Suprapubic skin (tissue), 4 donors: ENCODE data around the gene ABCF2. TPM values are rescaled to one million over a fixed set of nuclear protein-coding genes. Genes with fewer than 3 reads are reported as not detected.

ENCODE experiments used
- DNase-seq, 2 donors: peaks; one replicate each; pipeline ENCODE4 v3.0.0-alpha.2; 2019; ENCODE audit warnings: low spot score in 2 of 2
- H3K27ac ChIP-seq: fragments of 200-600 bp; sonication (generic); one replicate; pipeline ENCODE4 v1.5.1; 2019
- H3K27me3 ChIP-seq: fragments of 200-600 bp; sonication (generic); one replicate; pipeline ENCODE4 v1.5.1; 2019
- H3K36me3 ChIP-seq: fragments of 200-600 bp; sonication (generic); one replicate; pipeline ENCODE4 v1.5.1; 2019
- H3K4me1 ChIP-seq: fragments of 200-600 bp; sonication (generic); one replicate; pipeline ENCODE4 v1.5.1; 2019
- H3K4me3 ChIP-seq: fragments of 200-600 bp; sonication (generic); one replicate; pipeline ENCODE4 v1.5.1; 2019; ENCODE audit warnings: mild to moderate bottlenecking
- H3K9me3 ChIP-seq: fragments of 200-600 bp; sonication (generic); one replicate; pipeline ENCODE4 v1.5.1; 2019
- EP300 ChIP-seq: sonication (generic); formaldehyde crosslinking; IDR thresholded peaks from one replicate; pipeline ENCODE4 v1.6.1; 2017; ENCODE audit warnings: antibody characterized with exemption
- POLR2A ChIP-seq, 2 donors: fragments of 450-650 bp; IDR thresholded peaks; one replicate each; pipeline ENCODE4 v1.6.1; 2017; ENCODE audit warnings: antibody characterized with exemption in 2 of 2, mild to moderate bottlenecking in 2 of 2, moderate library complexity in 2 of 2
- POLR2AphosphoS5 ChIP-seq, 3 donors: sonication (generic); formaldehyde crosslinking; IDR thresholded peaks; one replicate each; pipeline ENCODE4 v1.6.1; 2017; ENCODE audit warnings: antibody characterized with exemption in 3 of 3
- WGBS: methylation state at CpG from one replicate; pipeline ENCODE4 v1.1.5; 2018; 5-methylcytosine and 5-hydroxymethylcytosine counted together
- total RNA-seq, 4 donors: library from RNA; depleted of rRNA; stranded (reverse); fragments of >200 nt; gene quantifications; one replicate each; pipeline ENCODE4 v1.1.0, GENCODE V29; 2016
- TF ChIP-seq, protein P1 (sequence below), 2 donors: fragments of 200-600 bp in 1 of 2; fragments of 450-650 bp in 1 of 2; sonication (generic) in 1 of 2; IDR thresholded peaks; one replicate each; pipeline ENCODE4 v1.5.1; 2016 to 2019; ENCODE audit warnings: antibody characterized with exemption in 2 of 2, mild to moderate bottlenecking in 1 of 2, moderate library complexity in 1 of 2

ABCF2 gene
- total RNA-seq, 4 donors from 2014 or later = 25.3 to 96.5 (median 40.1) TPM

DNA sequence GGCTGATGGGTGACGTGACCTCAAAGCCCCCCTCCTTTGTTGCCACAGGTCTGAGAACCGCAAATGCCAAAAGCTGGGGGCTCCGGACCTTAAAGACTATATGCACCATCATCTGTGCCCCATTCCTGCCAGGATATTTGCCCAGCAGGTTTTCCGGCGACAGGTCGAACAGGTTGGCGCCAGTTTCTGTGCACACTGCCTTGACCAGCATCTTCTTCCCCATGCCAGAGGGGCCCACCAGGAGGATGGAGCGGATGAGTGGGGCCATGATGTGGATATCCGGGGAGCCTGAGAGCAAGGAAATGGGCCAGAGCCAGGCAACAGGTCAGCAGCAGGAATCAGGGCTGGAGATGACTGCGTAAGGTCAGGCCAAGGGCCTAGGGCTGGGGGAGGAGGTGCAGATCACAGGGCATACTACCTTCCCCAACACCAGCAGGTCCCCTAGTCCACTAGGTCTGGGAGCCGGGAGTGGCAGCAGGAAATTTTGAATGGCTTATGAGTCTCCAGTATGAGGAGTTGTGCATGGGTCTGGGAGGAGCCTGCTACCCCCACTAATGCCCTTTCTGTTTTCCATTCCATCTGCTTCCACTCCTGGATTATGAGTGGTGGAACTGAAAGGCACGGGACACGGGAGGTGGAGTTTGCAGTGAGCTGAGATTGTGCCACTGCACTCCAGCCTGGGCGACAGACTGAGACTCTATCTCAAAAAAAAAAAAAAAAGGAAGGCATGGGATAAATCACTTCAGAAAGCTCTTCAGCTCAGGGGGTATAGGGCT is 33.6 kb downstream of the ABCF2 start:
- Histone ChIP-seq H3K4me1 (no peaks in the 10 kb centered on the region), H3K4me3 (no peak overlapping the region), H3K36me3 (no peaks in the 10 kb centered on the region), H3K9me3 (no peaks in the 10 kb centered on the region), H3K27ac (no peak overlapping the region), H3K27me3 (peaks cover 15% of the 10 kb centered on the region)
- 91% methylated on average over 12 of the region's 14 CpGs for WGBS
- TF ChIP-seq EP300 (no peak), POLR2A (IDR thresholded peaks at IDR 0.05) (no peak), POLR2AphosphoS5 (IDR thresholded peaks at IDR 0.05) (no peak)
- TF ChIP-seq, protein P1, sequence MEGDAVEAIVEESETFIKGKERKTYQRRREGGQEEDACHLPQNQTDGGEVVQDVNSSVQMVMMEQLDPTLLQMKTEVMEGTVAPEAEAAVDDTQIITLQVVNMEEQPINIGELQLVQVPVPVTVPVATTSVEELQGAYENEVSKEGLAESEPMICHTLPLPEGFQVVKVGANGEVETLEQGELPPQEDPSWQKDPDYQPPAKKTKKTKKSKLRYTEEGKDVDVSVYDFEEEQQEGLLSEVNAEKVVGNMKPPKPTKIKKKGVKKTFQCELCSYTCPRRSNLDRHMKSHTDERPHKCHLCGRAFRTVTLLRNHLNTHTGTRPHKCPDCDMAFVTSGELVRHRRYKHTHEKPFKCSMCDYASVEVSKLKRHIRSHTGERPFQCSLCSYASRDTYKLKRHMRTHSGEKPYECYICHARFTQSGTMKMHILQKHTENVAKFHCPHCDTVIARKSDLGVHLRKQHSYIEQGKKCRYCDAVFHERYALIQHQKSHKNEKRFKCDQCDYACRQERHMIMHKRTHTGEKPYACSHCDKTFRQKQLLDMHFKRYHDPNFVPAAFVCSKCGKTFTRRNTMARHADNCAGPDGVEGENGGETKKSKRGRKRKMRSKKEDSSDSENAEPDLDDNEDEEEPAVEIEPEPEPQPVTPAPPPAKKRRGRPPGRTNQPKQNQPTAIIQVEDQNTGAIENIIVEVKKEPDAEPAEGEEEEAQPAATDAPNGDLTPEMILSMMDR (IDR thresholded peaks at IDR 0.05) = no peak
- no peak for DNase-seq

GRCh38 chr7:151192002-151192539 is 34.9 kb downstream of the ABCF2 start:
- WGBS = 100% methylated on average over 17 of the region's 23 CpGs
- TF ChIP-seq, protein P1 (IDR thresholded peaks at IDR 0.05) = no peak
- TF ChIP-seq POLR2A (IDR thresholded peaks at IDR 0.05) (no peak), EP300 (no peak), POLR2AphosphoS5 (IDR thresholded peaks at IDR 0.05) (no peak)

DNA sequence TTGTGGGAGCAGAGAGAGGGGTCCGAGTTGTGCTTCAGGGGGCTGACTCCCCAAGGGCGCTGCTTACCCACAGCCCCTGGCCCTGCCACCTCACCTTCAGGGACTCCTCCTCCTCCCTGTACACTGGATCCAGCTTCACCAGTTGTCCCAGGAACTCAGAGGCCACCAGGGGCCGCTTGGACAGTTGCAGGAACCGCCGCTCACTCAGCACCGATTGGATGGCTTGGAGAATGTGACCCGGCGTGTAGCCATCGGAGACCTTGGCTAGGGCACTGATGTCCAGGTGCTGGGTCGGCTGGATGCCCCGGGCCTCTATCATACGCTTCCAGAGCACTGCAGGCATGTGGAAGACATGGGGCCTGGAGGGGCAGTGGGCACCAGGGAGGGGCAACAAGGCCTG is 35.5 kb downstream of the ABCF2 start:
- H3K4me3 ChIP-seq = no peak overlapping the region
- 92% methylated on average over 4 of the region's 12 CpGs for WGBS
- H3K27ac ChIP-seq = no peak overlapping the region
- no peak for TF ChIP-seq POLR2A (IDR thresholded peaks at IDR 0.05)
- TF ChIP-seq POLR2AphosphoS5 (IDR thresholded peaks at IDR 0.05) = no peak
- TF ChIP-seq, protein P1 (IDR thresholded peaks at IDR 0.05) = no peak
- TF ChIP-seq EP300 = no peak
- H3K36me3 ChIP-seq = no peaks in the 10 kb centered on the region
- no peaks in the 10 kb centered on the region for H3K9me3 ChIP-seq
- peaks cover 24% of the 10 kb centered on the region for H3K27me3 ChIP-seq
- no peaks in the 10 kb centered on the region for H3K4me1 ChIP-seq
- DNase-seq = no peak

More at GRCh38 chr7:151192002-151192539, 34.9 kb downstream of the ABCF2 start:
- no peaks in the 10 kb centered on the region for H3K9me3 ChIP-seq
- H3K27me3 ChIP-seq = peaks cover 21% of the 10 kb centered on the region
- no peaks in the 10 kb centered on the region for H3K4me1 ChIP-seq
- no peaks in the 10 kb centered on the region for H3K36me3 ChIP-seq
- DNase-seq = no peak
- H3K4me3 ChIP-seq = no peak overlapping the region
- no peak overlapping the region for H3K27ac ChIP-seq

DNA sequence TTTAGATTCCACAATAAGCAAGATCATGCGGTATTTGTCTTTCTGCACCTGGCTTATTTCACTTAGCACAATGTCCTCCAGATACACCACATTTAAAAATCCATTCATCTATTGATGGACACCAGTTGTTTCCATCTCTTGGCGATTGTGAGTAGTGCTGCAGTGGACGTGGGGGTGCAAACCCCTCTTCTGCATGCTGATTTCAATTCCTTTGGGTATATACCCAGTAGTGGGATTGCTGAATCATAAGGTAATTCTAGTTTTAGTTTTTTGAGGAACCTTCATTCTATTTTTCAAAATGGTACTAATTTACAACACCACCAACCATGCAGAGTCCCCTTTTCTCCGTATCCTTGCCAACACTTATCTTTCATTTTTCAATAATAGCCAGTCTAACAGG is 38.0 kb downstream of the ABCF2 start:
- H3K4me3 ChIP-seq = no peak overlapping the region
- no peaks in the 10 kb centered on the region for H3K4me1 ChIP-seq
- no peaks in the 10 kb centered on the region for H3K9me3 ChIP-seq
- TF ChIP-seq POLR2A (IDR thresholded peaks at IDR 0.05) (no peak), POLR2AphosphoS5 (IDR thresholded peaks at IDR 0.05) (no peak), EP300 (no peak)
- TF ChIP-seq, protein P1 (IDR thresholded peaks at IDR 0.05) = no peak
- H3K36me3 ChIP-seq = no peaks in the 10 kb centered on the region
- no peak for DNase-seq
- WGBS = 74% methylated on average over 4 of the region's 4 CpGs
- no peak overlapping the region for H3K27ac ChIP-seq
- peaks cover 10% of the 10 kb centered on the region for H3K27me3 ChIP-seq

- no peak overlapping the region for H3K4me3 ChIP-seq
- peaks cover 10% of the 10 kb centered on the region for H3K27me3 ChIP-seq
- H3K36me3 ChIP-seq = no peaks in the 10 kb centered on the region
- no peak for DNase-seq
- TF ChIP-seq POLR2A (IDR thresholded peaks at IDR 0.05) (no peak), EP300 (no peak), POLR2AphosphoS5 (IDR thresholded peaks at IDR 0.05) (no peak)
- TF ChIP-seq, protein P1 (IDR thresholded peaks at IDR 0.05) = no peak
- no peaks in the 10 kb centered on the region for H3K4me1 ChIP-seq
- H3K27ac ChIP-seq = no peak overlapping the region
- H3K9me3 ChIP-seq = no peaks in the 10 kb centered on the region
- 49% methylated on average over 2 of the region's 5 CpGs for WGBS
Measured at GRCh38 chr7:151188252-151188542, 38.8 kb downstream of the ABCF2 start.
